SK-N-SH (cell line): ENCODE measurements around the gene ERMARD. TPM values are rescaled to one million over a fixed set of nuclear protein-coding genes. Genes with fewer than 3 reads are reported as not detected.

Source experiments
- CTCF ChIA-PET: fragments of 300-600, 350-600 bp; formaldehyde crosslinking; extraction: SDS; loops from one replicate; lab custom pipeline; 2021; lab: Yijun Ruan, JAX
- POLR2A ChIA-PET: fragments of 350-600 bp; sonication (Branson Sonifier 250); formaldehyde crosslinking; extraction: SDS; loops from one replicate; lab custom pipeline; 2020; ENCODE audit warnings: antibody characterized with exemption, inconsistent platforms; lab: Yijun Ruan, JAX
- DNase-seq: peaks from one replicate; pipeline ENCODE4 v3.0.0; 2012
- H2AFZ ChIP-seq: fragments of 200-600 bp; sonication (generic); 2 replicates; pipeline ENCODE4 v1.8.1; 2016; ENCODE audit warnings: antibody characterized with exemption, mild to moderate bottlenecking, low read depth
- H3F3A ChIP-seq: fragments of 200-600 bp; sonication (generic); replicated peaks from 2 replicates; pipeline ENCODE3; 2016; ENCODE audit warnings: antibody characterized with exemption, mild to moderate bottlenecking; ENCODE audit not compliant: insufficient read depth
- H3K27ac ChIP-seq, 2 experiments: fragments of 200-500 bp in 1 of 2; fragments of 200-600 bp in 1 of 2; sonication (Bioruptor generic) in 1 of 2; sonication (generic), shearing (Covaris generic) in 1 of 2; 2 replicates each; pipeline versions ENCODE4 v1.5.1 to v1.6.1; 2014 to 2016; ENCODE audit warnings: low read depth in 2 of 2, inconsistent platforms in 1 of 2, low read length in 1 of 2, mild to moderate bottlenecking in 1 of 2, mixed read lengths in 1 of 2
- H3K27me3 ChIP-seq: fragments of 200-600 bp; sonication (generic), shearing (Covaris generic); 2 replicates; pipeline ENCODE4 v1.6.1; 2016; ENCODE audit warnings: mixed run types; ENCODE audit not compliant: insufficient read depth
- H3K36me3 ChIP-seq, 2 experiments: fragments of 200-500 bp in 1 of 2; fragments of 200-600 bp in 1 of 2; sonication (Bioruptor generic) in 1 of 2; sonication (generic) in 1 of 2; replicated peaks in 1 of 2; 2 replicates each; pipeline versions ENCODE3 to v1.5.1; 2014 to 2016; ENCODE audit warnings: low read length in 1 of 2, mild to moderate bottlenecking in 1 of 2; ENCODE audit not compliant: insufficient read depth in 2 of 2, control insufficient read depth in 1 of 2
- H3K4me1 ChIP-seq, 2 experiments: fragments of 200-500 bp in 1 of 2; fragments of 200-600 bp in 1 of 2; sonication (Bioruptor generic) in 1 of 2; sonication (generic), shearing (Covaris generic) in 1 of 2; 2 replicates each; pipeline versions ENCODE4 v1.5.1 to v1.6.1; 2014 to 2016; ENCODE audit warnings: low read depth in 1 of 2, low read length in 1 of 2, mixed run types in 1 of 2; ENCODE audit not compliant: insufficient read depth in 2 of 2, control insufficient read depth in 1 of 2
- H3K4me2 ChIP-seq: fragments of 200-600 bp; sonication (generic), shearing (Covaris generic); 2 replicates; pipeline ENCODE4 v1.6.1; 2017; ENCODE audit warnings: mixed run types
- H3K4me3 ChIP-seq, 2 experiments: fragments of 200-500 bp in 1 of 2; fragments of 200-600 bp in 1 of 2; sonication (Bioruptor generic) in 1 of 2; sonication (generic), shearing (Covaris generic) in 1 of 2; 2 replicates each; pipeline versions ENCODE4 v1.5.1 to v1.8.1; 2014 to 2016; ENCODE audit warnings: low read depth in 2 of 2, inconsistent platforms in 1 of 2, low read length in 1 of 2, mild to moderate bottlenecking in 1 of 2, mixed read lengths in 1 of 2, moderate library complexity in 1 of 2
- H3K79me2 ChIP-seq: fragments of 200-600 bp; sonication (generic); 2 replicates; pipeline ENCODE4 v1.8.1; 2017; ENCODE audit warnings: mild to moderate bottlenecking; ENCODE audit not compliant: insufficient read depth
- H3K9ac ChIP-seq: fragments of 200-600 bp; sonication (generic); 2 replicates; pipeline ENCODE4 v1.6.1; 2017; ENCODE audit warnings: mixed run types
- H3K9me2 ChIP-seq: fragments of 200-600 bp; sonication (generic); 2 replicates; pipeline ENCODE4 v1.6.1; 2017; ENCODE audit warnings: mixed run types
- H3K9me3 ChIP-seq: fragments of 200-600 bp; sonication (generic); 2 replicates; pipeline ENCODE4 v1.6.1; 2017; ENCODE audit warnings: mixed run types, mild to moderate bottlenecking, moderate library complexity
- H4K20me1 ChIP-seq: fragments of 200-600 bp; sonication (generic); 2 replicates; pipeline ENCODE4 v1.6.1; 2017; ENCODE audit warnings: mild to moderate bottlenecking, mixed run types; ENCODE audit not compliant: insufficient read depth
- ELF1 ChIP-seq: IDR thresholded peaks from 2 replicates; pipeline ENCODE4 v1.4.0; 2012
- EP300 ChIP-seq, 2 experiments: IDR thresholded peaks; 2 replicates each; pipeline versions ENCODE4 v1.4.0 to v1.6.1; 2012; ENCODE audit warnings: borderline replicate concordance in 1 of 2, low read depth in 1 of 2, low read length in 1 of 2
- GATA2 ChIP-seq: sonication (generic); formaldehyde crosslinking; IDR thresholded peaks from 2 replicates; pipeline ENCODE4 v1.5.0; 2020; ENCODE audit warnings: mild to moderate bottlenecking, missing genetic modification reagents
- POLR2AphosphoS5 ChIP-seq: IDR thresholded peaks from 2 replicates; pipeline ENCODE4 v1.6.1; 2012; ENCODE audit warnings: low read depth, low read length
- RCOR1 ChIP-seq: fragments of 150-350 bp; IDR thresholded peaks from 2 replicates; pipeline ENCODE4 v1.6.1; 2017; ENCODE audit warnings: antibody characterized with exemption, low read length
- RFX5 ChIP-seq: IDR thresholded peaks from 2 replicates; pipeline ENCODE4 v1.6.1; 2012; ENCODE audit warnings: mild to moderate bottlenecking, improper control_type of control experiment, low read length
- ZBTB33 ChIP-seq: IDR thresholded peaks from 2 replicates; pipeline ENCODE4 v1.4.0; 2012; ENCODE audit warnings: low read depth, borderline replicate concordance
- WGBS: methylation state at CpG from one replicate; pipeline ENCODE4 v1.1.6; 2017; ENCODE audit warnings: low lambda C conversion rate; 5-methylcytosine and 5-hydroxymethylcytosine counted together
- polyA plus RNA-seq, 3 experiments: library from polyadenylated mRNA; depleted of rRNA; stranded (reverse); fragments of >200 nt; gene quantifications; 2 replicates each; pipeline ENCODE4 v1.2.3, GENCODE V29; 2012
- TF ChIP-seq, protein P1 (sequence below): fragments of 200-600 bp; sonication (generic); IDR thresholded peaks from 2 replicates; pipeline ENCODE4 v1.6.1; 2017; ENCODE audit warnings: antibody characterized with exemption, mild to moderate bottlenecking, moderate library complexity
- TF ChIP-seq, protein P2 (sequence below): IDR thresholded peaks from 2 replicates; pipeline ENCODE4 v1.6.1; 2012; ENCODE audit warnings: mild to moderate bottlenecking, low read depth, low read length, moderate library complexity

Gene ERMARD
- polyA plus RNA-seq, 1 of the 3 experiments (the other 2 are of a cell fraction) = 43.2 TPM

DNA sequence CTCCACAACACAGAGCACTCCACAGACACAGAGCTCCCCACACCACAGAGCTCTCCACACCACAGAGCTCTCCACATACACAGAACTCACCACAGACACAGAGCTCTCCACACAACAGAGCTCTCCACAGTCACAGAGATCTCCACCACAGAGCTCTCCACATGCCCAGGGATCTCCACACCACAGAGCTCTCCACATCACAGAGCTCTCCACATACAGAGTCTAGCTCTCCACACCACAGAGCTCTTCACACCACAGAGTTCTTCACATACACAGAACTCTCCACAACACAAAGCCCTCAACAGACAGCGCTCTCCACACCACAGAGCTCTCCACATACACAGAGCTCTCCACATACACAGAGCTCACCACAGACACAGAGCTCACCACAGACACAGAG lies 55.3 kb downstream of the ERMARD start:
- no peak for DNase-seq
- no peaks in the 10 kb centered on the region for H3K27me3 ChIP-seq
- POLR2A ChIA-PET = interaction anchor here (1.4 kb wide), 1 partner anchor 17 kb away, joined by 3 read pairs; no protein-coding TSS in a partner anchor
- no peak overlapping the region for H3K9ac ChIP-seq
- H3K27ac ChIP-seq = no peak overlapping the region
- H3K4me3 ChIP-seq = no peak overlapping the region
- no peak overlapping the region for H3K4me2 ChIP-seq
- WGBS = 40% methylated on average over 1 of the region's 1 CpG
- H3K9me2 ChIP-seq = no peaks in the 10 kb centered on the region
- TF ChIP-seq, protein P1, sequence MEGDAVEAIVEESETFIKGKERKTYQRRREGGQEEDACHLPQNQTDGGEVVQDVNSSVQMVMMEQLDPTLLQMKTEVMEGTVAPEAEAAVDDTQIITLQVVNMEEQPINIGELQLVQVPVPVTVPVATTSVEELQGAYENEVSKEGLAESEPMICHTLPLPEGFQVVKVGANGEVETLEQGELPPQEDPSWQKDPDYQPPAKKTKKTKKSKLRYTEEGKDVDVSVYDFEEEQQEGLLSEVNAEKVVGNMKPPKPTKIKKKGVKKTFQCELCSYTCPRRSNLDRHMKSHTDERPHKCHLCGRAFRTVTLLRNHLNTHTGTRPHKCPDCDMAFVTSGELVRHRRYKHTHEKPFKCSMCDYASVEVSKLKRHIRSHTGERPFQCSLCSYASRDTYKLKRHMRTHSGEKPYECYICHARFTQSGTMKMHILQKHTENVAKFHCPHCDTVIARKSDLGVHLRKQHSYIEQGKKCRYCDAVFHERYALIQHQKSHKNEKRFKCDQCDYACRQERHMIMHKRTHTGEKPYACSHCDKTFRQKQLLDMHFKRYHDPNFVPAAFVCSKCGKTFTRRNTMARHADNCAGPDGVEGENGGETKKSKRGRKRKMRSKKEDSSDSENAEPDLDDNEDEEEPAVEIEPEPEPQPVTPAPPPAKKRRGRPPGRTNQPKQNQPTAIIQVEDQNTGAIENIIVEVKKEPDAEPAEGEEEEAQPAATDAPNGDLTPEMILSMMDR = no peak
- TF ChIP-seq, protein P2, sequence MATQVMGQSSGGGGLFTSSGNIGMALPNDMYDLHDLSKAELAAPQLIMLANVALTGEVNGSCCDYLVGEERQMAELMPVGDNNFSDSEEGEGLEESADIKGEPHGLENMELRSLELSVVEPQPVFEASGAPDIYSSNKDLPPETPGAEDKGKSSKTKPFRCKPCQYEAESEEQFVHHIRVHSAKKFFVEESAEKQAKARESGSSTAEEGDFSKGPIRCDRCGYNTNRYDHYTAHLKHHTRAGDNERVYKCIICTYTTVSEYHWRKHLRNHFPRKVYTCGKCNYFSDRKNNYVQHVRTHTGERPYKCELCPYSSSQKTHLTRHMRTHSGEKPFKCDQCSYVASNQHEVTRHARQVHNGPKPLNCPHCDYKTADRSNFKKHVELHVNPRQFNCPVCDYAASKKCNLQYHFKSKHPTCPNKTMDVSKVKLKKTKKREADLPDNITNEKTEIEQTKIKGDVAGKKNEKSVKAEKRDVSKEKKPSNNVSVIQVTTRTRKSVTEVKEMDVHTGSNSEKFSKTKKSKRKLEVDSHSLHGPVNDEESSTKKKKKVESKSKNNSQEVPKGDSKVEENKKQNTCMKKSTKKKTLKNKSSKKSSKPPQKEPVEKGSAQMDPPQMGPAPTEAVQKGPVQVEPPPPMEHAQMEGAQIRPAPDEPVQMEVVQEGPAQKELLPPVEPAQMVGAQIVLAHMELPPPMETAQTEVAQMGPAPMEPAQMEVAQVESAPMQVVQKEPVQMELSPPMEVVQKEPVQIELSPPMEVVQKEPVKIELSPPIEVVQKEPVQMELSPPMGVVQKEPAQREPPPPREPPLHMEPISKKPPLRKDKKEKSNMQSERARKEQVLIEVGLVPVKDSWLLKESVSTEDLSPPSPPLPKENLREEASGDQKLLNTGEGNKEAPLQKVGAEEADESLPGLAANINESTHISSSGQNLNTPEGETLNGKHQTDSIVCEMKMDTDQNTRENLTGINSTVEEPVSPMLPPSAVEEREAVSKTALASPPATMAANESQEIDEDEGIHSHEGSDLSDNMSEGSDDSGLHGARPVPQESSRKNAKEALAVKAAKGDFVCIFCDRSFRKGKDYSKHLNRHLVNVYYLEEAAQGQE = no peak
- TF ChIP-seq, all 33 proteins: peak for 0
- CTCF ChIA-PET = interaction anchor here (1.0 to 10.9 kb wide), 6 partner anchors 10 to 723 kb away, joined by 3 to 80 read pairs (median 8); no protein-coding TSS in a partner anchor
- no peaks in the 10 kb centered on the region for H3F3A ChIP-seq
- H4K20me1 ChIP-seq = no peaks in the 10 kb centered on the region
- no peak overlapping the region for H2AFZ ChIP-seq
- H3K4me1 ChIP-seq = peaks cover 0 to 10% of the 10 kb centered on the region in 2 experiments; a peak in 1 of 4 replicates
- no peaks in the 10 kb centered on the region for H3K9me3 ChIP-seq
- no peaks in the 10 kb centered on the region for H3K79me2 ChIP-seq
- H3K36me3 ChIP-seq = no peaks in the 10 kb centered on the region

- no peak for DNase-seq
- H3K4me2 ChIP-seq = no peak overlapping the region
- H3K36me3 ChIP-seq = no peaks in the 10 kb centered on the region
- no peaks in the 10 kb centered on the region for H3K9me3 ChIP-seq
- no peak overlapping the region for H3K27ac ChIP-seq
- no peaks in the 10 kb centered on the region for H3K79me2 ChIP-seq
- peaks cover 0 to 10% of the 10 kb centered on the region in 2 experiments; a peak in 1 of 4 replicates for H3K4me1 ChIP-seq
- no peaks in the 10 kb centered on the region for H3K9me2 ChIP-seq
- H3K4me3 ChIP-seq = no peak overlapping the region
- no peaks in the 10 kb centered on the region for H3F3A ChIP-seq
- POLR2A ChIA-PET = no interaction called here
- no peak overlapping the region for H2AFZ ChIP-seq
- CTCF ChIA-PET = interaction anchor here (0.8 to 10.9 kb wide), 5 partner anchors 15 to 723 kb away, joined by 3 to 80 read pairs (median 9); no protein-coding TSS in a partner anchor
- no peaks in the 10 kb centered on the region for H4K20me1 ChIP-seq
- TF ChIP-seq RCOR1 (no peak), POLR2AphosphoS5 (no peak), ELF1 (no peak), GATA2 (CRISPR knock-in tag) (no peak), RFX5 (no peak), EP300 (IDR thresholded peaks at IDR 0.05; ENCODE audit: borderline replicate concordance in 1 of 2, low read depth in 1 of 2, low read length in 1 of 2) (no peak), ZBTB33 (no peak)
- no peaks in the 10 kb centered on the region for H3K27me3 ChIP-seq
- WGBS = 0% methylated on average over 1 of the region's 1 CpG
- no peak overlapping the region for H3K9ac ChIP-seq
Observed at GRCh38 chr6:169807229-169807628, 55.8 kb downstream of the ERMARD start.
